Thoracic aorta (tissue), 2 donors: ENCODE measurements around the gene PEX19. TPM values are rescaled to one million over a fixed set of nuclear protein-coding genes. Genes with fewer than 3 reads are reported as not detected.

ENCODE experiments used
- ATAC-seq: fragments of 150-250 bp; one replicate; pipeline ENCODE4 v1.8.0; 2017; ENCODE audit warnings: low read depth; ENCODE audit not compliant: insufficient number of reproducible peaks, low FRiP score
- DNase-seq: peaks from one replicate; pipeline ENCODE4 v3.0.0-alpha.2; 2020; ENCODE audit warnings: low spot score
- H3K27ac ChIP-seq, 2 donors: fragments of 200-600 bp; sonication (generic); 1 replicate in 1 of 2; 2 replicates in 1 of 2; pipeline ENCODE4 v1.5.1; 2016; ENCODE audit warnings: mild to moderate bottlenecking in 2 of 2, moderate library complexity in 2 of 2
- H3K27me3 ChIP-seq: fragments of 200-600 bp; sonication (generic); replicated peaks from 2 replicates; pipeline ENCODE4 v1.6.0; 2016; ENCODE audit warnings: mild to moderate bottlenecking; ENCODE audit not compliant: insufficient read depth
- H3K36me3 ChIP-seq: fragments of 200-600 bp; sonication (generic); one replicate; pipeline ENCODE4 v1.5.1; 2016
- H3K4me1 ChIP-seq, 2 donors: fragments of 200-600 bp; sonication (generic); 1 replicate in 1 of 2; 2 replicates in 1 of 2; pipeline versions ENCODE4 v1.5.1 to v1.6.0; 2016; ENCODE audit warnings: low read depth in 2 of 2, mild to moderate bottlenecking in 1 of 2; ENCODE audit not compliant: control insufficient read depth in 1 of 2
- H3K4me3 ChIP-seq: fragments of 200-600 bp; sonication (generic); 2 replicates; pipeline ENCODE4 v1.5.1; 2016; ENCODE audit warnings: mild to moderate bottlenecking
- H3K9me3 ChIP-seq: fragments of 200-600 bp; sonication (generic); 2 replicates; pipeline ENCODE4 v1.5.1; 2016
- CTCF ChIP-seq: fragments of 200-600 bp; sonication (generic); IDR thresholded peaks from one replicate; pipeline ENCODE4 v1.5.1; 2019; ENCODE audit warnings: antibody characterized with exemption
- total RNA-seq, 2 donors: library from RNA; depleted of rRNA; stranded (reverse); fragments of >200 nt; gene quantifications; one replicate each; pipeline versions ENCODE4 v1.1.0 to v1.2.3, GENCODE V29; 2016

The PEX19 gene
- total RNA-seq, 2 donors from 2014 or later = 42.8 to 45.4 TPM

GRCh38 chr1:160257411-160258015, 27.4 kb downstream of the PEX19 start:
- Histone ChIP-seq H3K9me3 (no peaks in the 10 kb centered on the region), H3K4me1 (peaks cover 36 to 59% of the 10 kb centered on the region in 2 donors), H3K27ac (no peak overlapping the region), H3K36me3 (no peaks in the 10 kb centered on the region), H3K27me3 (no peaks in the 10 kb centered on the region), H3K4me3 (no peak overlapping the region)
- DNase-seq (no peak), ATAC-seq (no peak)
- TF ChIP-seq CTCF = no peak

- H3K9me3 ChIP-seq = no peaks in the 10 kb centered on the region
- no peaks in the 10 kb centered on the region for H3K27me3 ChIP-seq
- no peak for DNase-seq
- H3K4me3 ChIP-seq = no peak overlapping the region
- no peak for TF ChIP-seq CTCF
- H3K36me3 ChIP-seq = no peaks in the 10 kb centered on the region
- no peak overlapping the region for H3K27ac ChIP-seq
- no peak for ATAC-seq
- H3K4me1 ChIP-seq = peaks cover 36 to 62% of the 10 kb centered on the region in 2 donors
Measured at GRCh38 chr1:160256396-160257046, 28.4 kb downstream of the PEX19 start.

GRCh38 chr1:160255781-160256300, 29.1 kb downstream of the PEX19 start:
- no peaks in the 10 kb centered on the region for H3K36me3 ChIP-seq
- no peak overlapping the region for H3K4me3 ChIP-seq
- DNase-seq = no peak
- no peaks in the 10 kb centered on the region for H3K27me3 ChIP-seq
- ATAC-seq = no peak
- no peaks in the 10 kb centered on the region for H3K9me3 ChIP-seq
- H3K27ac ChIP-seq = no peak overlapping the region
- TF ChIP-seq CTCF = no peak
- peaks cover 30 to 62% of the 10 kb centered on the region in 2 donors for H3K4me1 ChIP-seq

- DNase-seq (peak; percentile 21), ATAC-seq (peak; percentile 80)
- Histone ChIP-seq H3K4me1 (peaks cover 12 to 45% of the 10 kb centered on the region in 2 donors), H3K9me3 (no peaks in the 10 kb centered on the region), H3K36me3 (no peaks in the 10 kb centered on the region), H3K27me3 (no peaks in the 10 kb centered on the region), H3K27ac (peak overlapping the region in 1 of 2 donors; percentile 29), H3K4me3 (no peak overlapping the region)
- peak; percentile 62 for TF ChIP-seq CTCF
Measured at GRCh38 chr1:160251687-160252526, 33.0 kb downstream of the PEX19 start.

- Histone ChIP-seq H3K9me3 (no peaks in the 10 kb centered on the region), H3K36me3 (no peaks in the 10 kb centered on the region), H3K4me1 (peaks cover 8 to 42% of the 10 kb centered on the region in 2 donors), H3K27me3 (no peaks in the 10 kb centered on the region), H3K4me3 (no peak overlapping the region), H3K27ac (peak overlapping the region in 1 of 2 donors; percentile 29)
- TF ChIP-seq CTCF = no peak
- no peak for ATAC-seq
- DNase-seq = no peak
Measured at GRCh38 chr1:160251011-160251410, 33.9 kb downstream of the PEX19 start.
